ENCODE results near the gene BMP10. TPM values are rescaled to one million over a fixed set of nuclear protein-coding genes. Genes with fewer than 3 reads are reported as not detected.
"Not testable (repeated sequence)": the region's sequence is repeated elsewhere in the genome, so short reads cannot be mapped to it uniquely, and the experiment has no call there.

The BMP10 gene
- polyA plus RNA-seq, 1 of the 3 experiments (the other 2 are of a cell fraction) = not detected

DNA sequence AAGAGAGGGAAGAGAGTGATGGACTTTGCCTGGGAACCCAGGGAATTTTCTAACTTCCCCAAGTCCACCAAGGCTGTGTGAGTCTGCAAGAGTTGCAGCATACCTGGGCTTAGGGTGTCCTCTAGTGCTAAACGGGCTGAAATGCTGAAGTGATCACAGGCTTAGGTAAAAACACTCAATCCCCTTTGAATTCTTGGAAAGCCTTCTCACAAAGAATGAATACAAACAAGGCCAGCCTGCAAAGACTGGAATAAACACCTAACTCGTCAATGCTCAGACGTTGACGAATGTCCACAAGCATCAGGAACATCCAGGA is 30.0 kb upstream of the BMP10 start:
- peaks cover 6% of the 10 kb centered on the region; the same call in 1 of the 2 replicates for H3K9me3 ChIP-seq
- WGBS (ENCODE audit: low lambda C conversion rate) = 41% methylated on average over 4 of the region's 4 CpGs
- H4K20me1 ChIP-seq (ENCODE audit: insufficient read depth) = no peaks in the 10 kb centered on the region
- H3K4me3 ChIP-seq (ENCODE audit: low read depth in 2 of 2, low read length in 1 of 2) = no peak overlapping the region
- ChIA-PET CTCF (interaction anchor here (1.5 kb wide), 1 partner anchor 438 kb away, joined by 4 read pairs; no protein-coding TSS in a partner anchor), POLR2A (no interaction called here)
- no peaks in the 10 kb centered on the region for H3K9me2 ChIP-seq
- H3K4me1 ChIP-seq (ENCODE audit: control insufficient read depth in 1 of 2, insufficient read depth in 2 of 2, low read depth in 1 of 2, low read length in 1 of 2) = no peaks in the 10 kb centered on the region
- no peak overlapping the region for H3K27ac ChIP-seq (ENCODE audit: low read depth in 2 of 2, low read length in 1 of 2)
- H3K9ac ChIP-seq = no peak overlapping the region
- no peaks in the 10 kb centered on the region for H3K79me2 ChIP-seq (ENCODE audit: insufficient read depth)
- no peaks in the 10 kb centered on the region for H3K36me3 ChIP-seq (replicated peaks in 1 of 2; ENCODE audit: control insufficient read depth in 1 of 2, insufficient read depth in 2 of 2, low read length in 1 of 2)
- H3K4me2 ChIP-seq = no peak overlapping the region
- H3K27me3 ChIP-seq (ENCODE audit: insufficient read depth) = no peaks in the 10 kb centered on the region
- no peak for DNase-seq
- no peak overlapping the region for H2AFZ ChIP-seq (ENCODE audit: low read depth)
- no peaks in the 10 kb centered on the region for H3F3A ChIP-seq (replicated peaks; ENCODE audit: insufficient read depth)
- TF ChIP-seq RAD21 (IDR thresholded peaks at IDR 0.05; ENCODE audit: low read length) = peak; percentile 23
- no peak for TF ChIP-seq NRF1 (IDR thresholded peaks at IDR 0.05; ENCODE audit: low read depth, low read length)

DNA sequence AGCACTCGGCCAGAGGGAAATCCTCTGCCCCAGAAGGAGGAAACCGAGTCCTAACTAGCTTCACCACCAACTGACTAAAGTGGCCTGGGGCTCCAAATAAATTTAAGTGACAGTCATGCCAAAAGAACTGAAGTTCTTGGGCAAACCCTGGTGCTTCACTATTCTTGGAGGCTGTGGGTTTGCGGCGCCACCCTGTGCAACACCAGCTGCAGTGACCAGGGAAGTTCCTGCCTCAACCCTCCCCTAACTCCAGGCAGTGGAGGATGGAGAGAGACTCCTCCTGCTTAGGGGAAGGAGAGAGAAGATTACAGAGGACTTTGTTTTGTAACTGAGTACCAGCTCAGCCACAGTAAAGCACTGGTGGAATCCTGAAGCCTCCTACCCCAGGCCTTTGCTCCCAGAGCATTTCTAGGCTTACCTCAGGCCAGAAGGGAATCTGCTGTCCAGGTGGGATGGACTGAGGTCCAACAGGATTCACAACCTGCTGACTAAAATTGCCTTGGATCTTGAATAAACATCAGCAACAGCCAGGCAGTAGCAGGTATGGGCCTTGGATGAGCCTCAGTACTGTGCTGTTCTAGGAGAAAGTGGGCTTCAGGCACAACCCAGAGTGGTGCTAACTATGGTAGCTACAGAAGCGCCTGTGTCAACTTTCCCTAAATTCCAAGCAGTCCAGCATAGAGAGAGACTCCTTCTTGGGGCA is 29.4 kb upstream of the BMP10 start:
- Histone ChIP-seq H3K27ac (ENCODE audit: low read depth in 2 of 2, low read length in 1 of 2) (no peak overlapping the region), H3K27me3 (ENCODE audit: insufficient read depth) (no peaks in the 10 kb centered on the region), H3K9ac (no peak overlapping the region), H3F3A (replicated peaks; ENCODE audit: insufficient read depth) (no peaks in the 10 kb centered on the region), H3K36me3 (replicated peaks in 1 of 2; ENCODE audit: control insufficient read depth in 1 of 2, insufficient read depth in 2 of 2, low read length in 1 of 2) (no peaks in the 10 kb centered on the region), H3K4me3 (ENCODE audit: low read depth in 2 of 2, low read length in 1 of 2) (no peak overlapping the region), H3K79me2 (ENCODE audit: insufficient read depth) (no peaks in the 10 kb centered on the region), H2AFZ (ENCODE audit: low read depth) (no peak overlapping the region), H3K4me2 (no peak overlapping the region), H3K4me1 (ENCODE audit: control insufficient read depth in 1 of 2, insufficient read depth in 2 of 2, low read depth in 1 of 2, low read length in 1 of 2) (no peaks in the 10 kb centered on the region), H3K9me3 (peaks cover 6% of the 10 kb centered on the region; the same call in 1 of the 2 replicates), H3K9me2 (no peaks in the 10 kb centered on the region), H4K20me1 (ENCODE audit: insufficient read depth) (no peaks in the 10 kb centered on the region)
- 57% methylated on average over 5 of the region's 5 CpGs for WGBS (ENCODE audit: low lambda C conversion rate)
- DNase-seq = no peak
- POLR2A ChIA-PET = no interaction called here
- no peak for TF ChIP-seq FOXM1 (IDR thresholded peaks at IDR 0.05; ENCODE audit: low read depth)
- CTCF ChIA-PET = interaction anchor here (2.0 kb wide), 1 partner anchor 22 kb away, joined by 5 read pairs; no protein-coding TSS in a partner anchor

DNA sequence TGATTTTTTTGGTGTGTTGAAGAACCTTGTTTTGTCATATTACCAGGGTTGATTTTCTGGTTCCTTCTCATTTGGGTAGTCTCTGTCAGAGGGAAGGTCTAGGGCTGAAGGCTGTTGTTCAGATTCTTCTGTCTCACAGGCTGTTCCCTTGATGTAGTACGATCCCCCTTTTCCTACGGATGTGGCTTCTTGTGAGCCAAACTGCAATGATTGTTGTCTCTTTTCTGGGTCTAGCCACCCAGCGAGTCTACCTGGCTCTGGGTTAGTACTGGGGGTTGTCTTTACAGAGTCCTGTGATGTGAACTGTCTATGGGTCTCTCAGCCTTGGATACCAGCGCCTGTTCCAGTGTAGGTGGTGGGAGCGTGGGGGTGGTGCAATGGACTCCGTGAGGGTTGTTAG is 24.8 kb upstream of the BMP10 start:
- H2AFZ ChIP-seq (ENCODE audit: low read depth); POLR2A ChIA-PET; H4K20me1 ChIP-seq (ENCODE audit: insufficient read depth); H3K27ac ChIP-seq (ENCODE audit: low read depth in 2 of 2, low read length in 1 of 2); H3K4me2 ChIP-seq; H3K9me2 ChIP-seq; H3K9ac ChIP-seq; DNase-seq; H3K79me2 ChIP-seq (ENCODE audit: insufficient read depth); H3K4me3 ChIP-seq (ENCODE audit: low read depth in 2 of 2, low read length in 1 of 2); H3K4me1 ChIP-seq (ENCODE audit: control insufficient read depth in 1 of 2, insufficient read depth in 2 of 2, low read depth in 1 of 2, low read length in 1 of 2); H3K9me3 ChIP-seq; H3K27me3 ChIP-seq (ENCODE audit: insufficient read depth); H3F3A ChIP-seq (replicated peaks; ENCODE audit: insufficient read depth); H3K36me3 ChIP-seq (replicated peaks in 1 of 2; ENCODE audit: control insufficient read depth in 1 of 2, insufficient read depth in 2 of 2, low read length in 1 of 2): not testable (repeated sequence)
- CTCF ChIA-PET = interaction anchor here (1.0 to 1.9 kb wide), 3 partner anchors 29 to 144 kb away, joined by 3 to 9 read pairs (median 5); no protein-coding TSS in a partner anchor
- WGBS (ENCODE audit: low lambda C conversion rate) = 68% methylated on average over 5 of the region's 6 CpGs

DNA sequence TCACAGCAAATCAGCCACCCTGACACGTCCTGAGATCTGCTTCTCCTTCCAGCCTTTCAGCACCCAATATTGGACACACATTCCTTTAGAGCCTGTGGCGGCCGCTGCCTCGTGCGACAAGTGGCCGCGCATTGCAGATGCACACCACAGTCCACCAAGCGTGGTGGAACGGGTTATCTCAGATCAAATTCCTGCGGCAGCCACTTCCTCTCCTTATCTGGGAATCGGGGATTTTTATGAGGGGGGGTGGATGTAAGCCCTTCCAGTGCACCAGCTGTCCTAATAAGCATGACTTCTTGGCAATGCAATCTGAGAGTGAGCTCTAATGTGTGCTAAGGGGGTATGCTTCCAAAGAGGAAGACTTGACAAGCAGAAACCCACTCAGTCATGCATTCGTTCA is 18.3 kb upstream of the BMP10 start:
- Histone ChIP-seq H3K9me2 (no peaks in the 10 kb centered on the region), H3K79me2 (ENCODE audit: insufficient read depth) (no peaks in the 10 kb centered on the region), H4K20me1 (ENCODE audit: insufficient read depth) (no peaks in the 10 kb centered on the region), H3K36me3 (replicated peaks in 1 of 2; ENCODE audit: control insufficient read depth in 1 of 2, insufficient read depth in 2 of 2, low read length in 1 of 2) (no peaks in the 10 kb centered on the region), H3K4me2 (no peak overlapping the region), H3K9ac (no peak overlapping the region), H3K27ac (ENCODE audit: low read depth in 2 of 2, low read length in 1 of 2) (no peak overlapping the region), H3K4me1 (ENCODE audit: control insufficient read depth in 1 of 2, insufficient read depth in 2 of 2, low read depth in 1 of 2, low read length in 1 of 2) (no peaks in the 10 kb centered on the region), H3K27me3 (ENCODE audit: insufficient read depth) (no peaks in the 10 kb centered on the region; the same call in 1 of the 2 replicates), H3K4me3 (ENCODE audit: low read depth in 2 of 2, low read length in 1 of 2) (no peak overlapping the region), H3F3A (replicated peaks; ENCODE audit: insufficient read depth) (no peaks in the 10 kb centered on the region), H3K9me3 (no peaks in the 10 kb centered on the region), H2AFZ (ENCODE audit: low read depth) (no peak overlapping the region)
- POLR2A ChIA-PET = no interaction called here
- CTCF ChIA-PET = interaction anchor here (1.0 to 1.7 kb wide), 3 partner anchors 20 to 419 kb away, joined by 3 to 6 read pairs (median 3); no protein-coding TSS in a partner anchor
- 72% methylated on average over 11 of the region's 12 CpGs for WGBS (ENCODE audit: low lambda C conversion rate)
- TF ChIP-seq RCOR1 (IDR thresholded peaks at IDR 0.05; ENCODE audit: low read length) (0 out of 2 replicates have a peak, but pooled peaks have one; percentile 19), TCF12 (IDR thresholded peaks at IDR 0.05) (0 out of 2 replicates have a peak, but pooled peaks have one; percentile 5), POLR2AphosphoS5 (IDR thresholded peaks at IDR 0.05; ENCODE audit: low read depth, low read length) (no peak)
- DNase-seq = peak; percentile 12

All from SK-N-SH (cell line).